ENCODE data around the gene PDAP1. TPM values are rescaled to one million over a fixed set of nuclear protein-coding genes. Genes with fewer than 3 reads are reported as not detected.

The PDAP1 gene
- total RNA-seq, 1 experiment from 2014 or later: 200 TPM

GRCh38 chr7:99419323-99420021 is 11.1 kb upstream of the PDAP1 start:
- Histone ChIP-seq H3K9me2 (ENCODE audit: insufficient read depth) (no peaks in the 10 kb centered on the region), H3K9ac (ENCODE audit: low read length) (no peak overlapping the region), H3K27me3 (ENCODE audit: insufficient read depth, low read length) (no peaks in the 10 kb centered on the region), H3K79me2 (ENCODE audit: insufficient read depth, low read length) (peaks cover 21% of the 10 kb centered on the region; the same call in 1 of the 2 replicates), H3K27ac (ENCODE audit: low read depth, low read length) (no peak overlapping the region), H3K4me1 (ENCODE audit: control insufficient read depth in 1 of 2, insufficient read depth in 2 of 2, low read length in 2 of 2) (no peaks in the 10 kb centered on the region), H3K36me3 (ENCODE audit: control insufficient read depth in 1 of 2, insufficient read depth in 2 of 2, low read length in 2 of 2) (peaks cover 38 to 52% of the 10 kb centered on the region in 2 experiments), H4K20me1 (ENCODE audit: insufficient read depth) (no peaks in the 10 kb centered on the region), H3K9me3 (ENCODE audit: control insufficient read depth in 1 of 2, insufficient read depth in 1 of 2, low read depth in 1 of 2, low read length in 2 of 2) (no peaks in the 10 kb centered on the region), H3K4me2 (ENCODE audit: low read length) (no peak overlapping the region), H2AFZ (ENCODE audit: low read depth, low read length, poor library complexity, severe bottlenecking) (no peak overlapping the region), H3K4me3 (replicated peaks in 1 of 2; ENCODE audit: low read depth in 1 of 2, low read length in 2 of 2) (no peak overlapping the region)
- CTCF ChIA-PET: no interaction called here
- peak; percentile 47 for ATAC-seq
- BruUV-seq (replicated peaks): no TSS peak
- RAD21 ChIA-PET (ENCODE audit: low non-redundant PET in 1 of 2, low total read pairs in 2 of 2, uncharacterized antibody in 2 of 2, unreplicated experiment in 2 of 2): no interaction called here
- no peak for TF ChIP-seq ZNF274 (IDR thresholded peaks at IDR 0.05; ENCODE audit: low read depth, low read length)
- no peak for TF ChIP-seq CTCF (IDR thresholded peaks at IDR 0.05 in 2 of 3, conservative IDR thresholded peaks at IDR 0.05 in 1 of 3; ENCODE audit: borderline replicate concordance in 1 of 3, insufficient read depth in 1 of 3, low read depth in 2 of 3, low read length in 2 of 3)
- no peak for TF ChIP-seq EZH2 (IDR thresholded peaks at IDR 0.05)
- TF ChIP-seq TCF7L2 (IDR thresholded peaks at IDR 0.05; ENCODE audit: borderline replicate concordance, extremely low read depth, insufficient read depth, insufficient read length): no peak
- no peak for TF ChIP-seq SP1 (IDR thresholded peaks at IDR 0.05; ENCODE audit: low read depth)
- TF ChIP-seq POLR2A (IDR thresholded peaks at IDR 0.05; ENCODE audit: borderline replicate concordance, extremely low read depth, insufficient read depth, insufficient read length): no peak
- TF ChIP-seq POLR2AphosphoS5 (IDR thresholded peaks at IDR 0.05; ENCODE audit: low read depth, low read length): no peak
- TF ChIP-seq CEBPB (IDR thresholded peaks at IDR 0.05; ENCODE audit: low read depth): no peak
- no peak for TF ChIP-seq YY1 (IDR thresholded peaks at IDR 0.05; ENCODE audit: extremely low read depth, insufficient replicate concordance, low read depth, low read length)
- no peak for TF ChIP-seq ZBTB33 (IDR thresholded peaks at IDR 0.05; ENCODE audit: extremely low read depth, insufficient replicate concordance, low read length)
- no peak for DNase-seq (ENCODE audit: low read depth, low spot score)
- POLR2A ChIA-PET: interaction anchor here (1.2 kb wide), 1 partner anchor 11 kb away, joined by 5 read pairs; the partner anchor contains the start of genes BUD31 and PDAP1
- intact Hi-C loops (cut with micrococcal nuclease): no loop called here
